ENCODE measurements around the gene POLR2I. TPM values are rescaled to one million over a fixed set of nuclear protein-coding genes. Genes with fewer than 3 reads are reported as not detected.

POLR2I gene
- total RNA-seq, 2 donors from 2014 or later, result 102 to 132 TPM

GRCh38 chr19:36128392-36128736 is 13.7 kb upstream of the POLR2I start:
- Histone ChIP-seq H3K4me1 (ENCODE audit: control insufficient read depth, insufficient read depth, low read length) (no peaks in the 10 kb centered on the region), H3K36me3 (ENCODE audit: control insufficient read depth, insufficient read depth, low read length) (peaks cover 21% of the 10 kb centered on the region), H3K27ac (ENCODE audit: low read depth, low read length) (peak overlapping the region; percentile 75), H3K4me3 (ENCODE audit: low read length) (peak overlapping the region; percentile 85), H3K9ac (ENCODE audit: extremely low read depth, low read length, poor library complexity, severe bottlenecking) (peak overlapping the region; percentile 50), H3K27me3 (ENCODE audit: control insufficient read depth, insufficient read depth, low read length, poor library complexity, severe bottlenecking) (no peaks in the 10 kb centered on the region), H3K9me3 (ENCODE audit: control insufficient read depth, low read length) (no peaks in the 10 kb centered on the region)
- no peak for TF ChIP-seq CTCF (conservative IDR thresholded peaks at IDR 0.05)
- WGBS, 2 experiments (ENCODE audit: insufficient coverage in 1 of 2, insufficient read length in 1 of 2), result 31 to 33% methylated on average over 5 to 10 of the region's 10 CpGs
- H3K4me1 Mint-ChIP-seq, result peaks cover 2% of the 10 kb centered on the region
- DNase-seq, result no peak
- H3K4me3 Mint-ChIP-seq, result peak overlapping the region; percentile 76
- peak overlapping the region; percentile 91 for H3K27ac Mint-ChIP-seq
- H3K27me3 Mint-ChIP-seq (ENCODE audit: insufficient read depth), result no peaks in the 10 kb centered on the region
- no peaks in the 10 kb centered on the region for H3K9me3 Mint-ChIP-seq
- peaks cover 22% of the 10 kb centered on the region for H3K36me3 Mint-ChIP-seq (ENCODE audit: low read depth)

- peaks cover 31% of the 10 kb centered on the region for H3K36me3 ChIP-seq (ENCODE audit: control insufficient read depth, insufficient read depth, low read length)
- H3K9ac ChIP-seq (ENCODE audit: extremely low read depth, low read length, poor library complexity, severe bottlenecking), result no peak overlapping the region
- no peak overlapping the region for H3K4me3 ChIP-seq (ENCODE audit: low read length)
- TF ChIP-seq CTCF (conservative IDR thresholded peaks at IDR 0.05), result no peak
- H3K4me1 ChIP-seq (ENCODE audit: control insufficient read depth, insufficient read depth, low read length), result no peaks in the 10 kb centered on the region
- H3K9me3 Mint-ChIP-seq, result no peaks in the 10 kb centered on the region
- H3K4me1 Mint-ChIP-seq, result peaks cover 2% of the 10 kb centered on the region
- no peak overlapping the region for H3K27ac ChIP-seq (ENCODE audit: low read depth, low read length)
- 95% methylated on average over 8 to 9 of the region's 9 CpGs for WGBS, 2 experiments (ENCODE audit: insufficient coverage in 1 of 2, insufficient read length in 1 of 2)
- no peak overlapping the region for H3K4me3 Mint-ChIP-seq
- no peaks in the 10 kb centered on the region for H3K9me3 ChIP-seq (ENCODE audit: control insufficient read depth, low read length)
- peaks cover 35% of the 10 kb centered on the region for H3K36me3 Mint-ChIP-seq (ENCODE audit: low read depth)
- peak overlapping the region; percentile 68 for H3K27ac Mint-ChIP-seq
- no peaks in the 10 kb centered on the region for H3K27me3 Mint-ChIP-seq (ENCODE audit: insufficient read depth)
- H3K27me3 ChIP-seq (ENCODE audit: control insufficient read depth, insufficient read depth, low read length, poor library complexity, severe bottlenecking), result no peaks in the 10 kb centered on the region
- no peak for DNase-seq
Observed at GRCh38 chr19:36125557-36125956, 10.9 kb upstream of the POLR2I start.

- H3K36me3 Mint-ChIP-seq (ENCODE audit: low read depth), result peaks cover 64% of the 10 kb centered on the region
- no peaks in the 10 kb centered on the region for H3K9me3 ChIP-seq (ENCODE audit: control insufficient read depth, low read length)
- no peaks in the 10 kb centered on the region for H3K9me3 Mint-ChIP-seq
- no peak overlapping the region for H3K9ac ChIP-seq (ENCODE audit: extremely low read depth, low read length, poor library complexity, severe bottlenecking)
- H3K4me3 ChIP-seq (ENCODE audit: low read length), result no peak overlapping the region
- DNase-seq, result no peak
- no peak for TF ChIP-seq CTCF (conservative IDR thresholded peaks at IDR 0.05)
- peaks cover 6% of the 10 kb centered on the region for H3K4me1 Mint-ChIP-seq
- 94 to 97% methylated on average over 34 to 49 of the region's 49 CpGs for WGBS, 2 experiments (ENCODE audit: insufficient coverage in 1 of 2, insufficient read length in 1 of 2)
- peak overlapping the region; percentile 52 for H3K27ac Mint-ChIP-seq
- H3K27me3 Mint-ChIP-seq (ENCODE audit: insufficient read depth), result no peaks in the 10 kb centered on the region
- H3K4me1 ChIP-seq (ENCODE audit: control insufficient read depth, insufficient read depth, low read length), result no peaks in the 10 kb centered on the region
- peaks cover 57% of the 10 kb centered on the region for H3K36me3 ChIP-seq (ENCODE audit: control insufficient read depth, insufficient read depth, low read length)
- H3K27ac ChIP-seq (ENCODE audit: low read depth, low read length), result no peak overlapping the region
- H3K4me3 Mint-ChIP-seq, result no peak overlapping the region
- no peaks in the 10 kb centered on the region for H3K27me3 ChIP-seq (ENCODE audit: control insufficient read depth, insufficient read depth, low read length, poor library complexity, severe bottlenecking)
Observed at GRCh38 chr19:36121486-36122124, 6.9 kb upstream of the POLR2I start.

Measured in endodermal cell (in vitro differentiated cells).